AG09309 (cell line): ENCODE results near the gene ALG9.
A peak's percentile ranks its signal among the peaks of the same experiment; 100 is the strongest.
"Not testable (repeated sequence)": the region's sequence is repeated elsewhere in the genome, so short reads cannot be mapped to it uniquely, and the experiment has no call there.

Source experiments
- DNase-seq: peaks from one replicate; pipeline ENCODE4 v3.0.0-alpha.2; 2010; ENCODE audit warnings: low read depth
- H3K4me3 ChIP-seq: 2 replicates; pipeline ENCODE4 v1.5.1; 2011; ENCODE audit warnings: mild to moderate bottlenecking, low read depth, low read length, moderate library complexity; ENCODE audit not compliant: control insufficient read depth
- CTCF ChIP-seq: IDR thresholded peaks from 2 replicates; pipeline ENCODE4 v1.5.1; 2011; ENCODE audit warnings: mild to moderate bottlenecking, low read depth, low read length, inconsistent platforms; ENCODE audit not compliant: insufficient read depth, control insufficient read depth; ENCODE audit errors: missing control alignments

ALG9 gene

GRCh38 chr11:111886032-111886431 lies 14.7 kb upstream of the ALG9 start:
- no peak for DNase-seq
- TF ChIP-seq CTCF = no peak
- no peak overlapping the region for H3K4me3 ChIP-seq

GRCh38 chr11:111885053-111885452 lies 13.7 kb upstream of the ALG9 start:
- not testable (repeated sequence) for H3K4me3 ChIP-seq, DNase-seq

GRCh38 chr11:111882202-111882601 lies 10.8 kb upstream of the ALG9 start:
- no peak for DNase-seq
- H3K4me3 ChIP-seq = no peak overlapping the region
- no peak for TF ChIP-seq CTCF

- peak overlapping the region; percentile 78 for H3K4me3 ChIP-seq
- no peak for TF ChIP-seq CTCF
- no peak for DNase-seq
These were observed 8.2 kb upstream of the ALG9 start for GRCh38 chr11:111879637-111879960.

- TF ChIP-seq CTCF = peak; percentile 96
- H3K4me3 ChIP-seq = peak within 1 kb of the TSS; percentile 78
- DNase-seq = peak; percentile 86
These were observed 7.7 kb upstream of the ALG9 start, which contains the start of the genes CFAP68 and FDXACB1 for GRCh38 chr11:111878849-111879636. CFAP68 (plus strand) TSS chr11:111879541; CDS start chr11:111879561, 20 bp downstream. FDXACB1 (minus strand) TSS chr11:111879165; CDS start chr11:111879132, 33 bp downstream.

GRCh38 chr11:111878385-111878848 lies 7.0 kb upstream of the ALG9 start:
- TF ChIP-seq CTCF = no peak
- peak overlapping the region; percentile 78 for H3K4me3 ChIP-seq
- no peak for DNase-seq

- H3K4me3 ChIP-seq = peak overlapping the region; percentile 80
- no peak for DNase-seq
- TF ChIP-seq CTCF = no peak
These were observed 346 bp upstream of the ALG9 start for GRCh38 chr11:111871693-111872161.
